ENCODE measurements around the gene MCFD2. TPM values are rescaled to one million over a fixed set of nuclear protein-coding genes. Genes with fewer than 3 reads are reported as not detected.

The MCFD2 gene
- total RNA-seq, 1 donor from 2014 or later: 111 TPM

DNA sequence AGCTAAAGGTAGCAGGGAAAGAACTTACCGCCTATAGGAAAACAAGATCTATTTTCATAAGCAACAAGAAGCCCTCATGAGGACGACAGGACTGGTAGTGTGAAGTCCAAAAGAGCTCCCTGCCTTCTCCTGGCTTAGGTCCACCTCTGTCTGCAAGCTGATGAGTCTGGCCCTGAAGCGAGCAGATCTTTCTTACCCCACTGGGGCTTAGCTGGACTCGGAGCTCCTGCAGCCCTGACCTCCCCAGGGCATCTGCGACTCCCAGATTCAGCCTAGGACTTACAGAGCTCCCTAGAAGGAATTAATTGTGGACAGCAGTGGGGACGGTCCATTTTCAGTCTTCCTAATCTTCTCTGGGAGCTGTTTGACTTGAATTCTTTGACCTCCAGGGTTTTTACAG is 53.7 kb downstream of the MCFD2 start:
- Mint-ChIP-seq H3K27me3 (ENCODE audit: insufficient read depth, low read depth) (peaks cover 6% of the 10 kb centered on the region), H3K9me3 (peaks cover 18% of the 10 kb centered on the region), H3K4me3 (no peak overlapping the region), H3K36me3 (no peaks in the 10 kb centered on the region), H3K4me1 (peaks cover 5% of the 10 kb centered on the region), H3K27ac (no peak overlapping the region)
- TF ChIP-seq EZH2 (IDR thresholded peaks at IDR 0.05) (no peak), EZH2phosphoT487 (IDR thresholded peaks at IDR 0.05) (no peak)
- TF ChIP-seq, protein P1, sequence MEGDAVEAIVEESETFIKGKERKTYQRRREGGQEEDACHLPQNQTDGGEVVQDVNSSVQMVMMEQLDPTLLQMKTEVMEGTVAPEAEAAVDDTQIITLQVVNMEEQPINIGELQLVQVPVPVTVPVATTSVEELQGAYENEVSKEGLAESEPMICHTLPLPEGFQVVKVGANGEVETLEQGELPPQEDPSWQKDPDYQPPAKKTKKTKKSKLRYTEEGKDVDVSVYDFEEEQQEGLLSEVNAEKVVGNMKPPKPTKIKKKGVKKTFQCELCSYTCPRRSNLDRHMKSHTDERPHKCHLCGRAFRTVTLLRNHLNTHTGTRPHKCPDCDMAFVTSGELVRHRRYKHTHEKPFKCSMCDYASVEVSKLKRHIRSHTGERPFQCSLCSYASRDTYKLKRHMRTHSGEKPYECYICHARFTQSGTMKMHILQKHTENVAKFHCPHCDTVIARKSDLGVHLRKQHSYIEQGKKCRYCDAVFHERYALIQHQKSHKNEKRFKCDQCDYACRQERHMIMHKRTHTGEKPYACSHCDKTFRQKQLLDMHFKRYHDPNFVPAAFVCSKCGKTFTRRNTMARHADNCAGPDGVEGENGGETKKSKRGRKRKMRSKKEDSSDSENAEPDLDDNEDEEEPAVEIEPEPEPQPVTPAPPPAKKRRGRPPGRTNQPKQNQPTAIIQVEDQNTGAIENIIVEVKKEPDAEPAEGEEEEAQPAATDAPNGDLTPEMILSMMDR (IDR thresholded peaks at IDR 0.05): no peak
- Histone ChIP-seq H3K27ac (no peak overlapping the region), H3F3A (ENCODE audit: low read depth) (no peaks in the 10 kb centered on the region), H3K4me2 (no peak overlapping the region), H3K36me3 (no peaks in the 10 kb centered on the region), H3K27me3 (no peaks in the 10 kb centered on the region), H4K20me1 (ENCODE audit: low read depth) (no peaks in the 10 kb centered on the region), H2AFZ (replicated peaks) (no peak overlapping the region), H3K79me2 (ENCODE audit: low read depth) (no peaks in the 10 kb centered on the region), H3K9me3 (ENCODE audit: low read depth) (no peaks in the 10 kb centered on the region), H3K4me3 (no peak overlapping the region), H3K4me1 (no peaks in the 10 kb centered on the region), H3K9ac (no peak overlapping the region)
- DNase-seq (ENCODE audit: low spot score): no peak

DNA sequence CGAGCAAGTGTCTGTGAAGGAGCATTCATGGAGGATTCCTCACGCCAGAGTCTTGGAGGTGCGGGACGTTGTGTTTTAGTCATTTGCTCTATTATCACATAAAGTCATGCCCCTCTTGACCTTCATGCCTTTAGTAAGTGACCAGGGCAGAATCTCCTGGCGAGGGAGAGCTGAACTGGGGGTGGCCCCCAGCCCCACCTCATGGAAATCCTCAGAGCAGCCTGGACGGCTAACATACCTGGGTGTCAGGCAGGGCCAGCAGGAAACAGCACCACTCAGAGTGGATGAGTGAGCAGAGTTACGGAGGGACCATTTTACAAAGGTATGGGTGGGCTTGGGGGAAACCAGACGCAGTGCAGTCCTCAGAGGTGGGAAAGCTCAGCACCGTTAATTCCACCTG is 56.1 kb downstream of the MCFD2 start:
- DNase-seq (ENCODE audit: low spot score): no peak
- H3K4me3 ChIP-seq: no peak overlapping the region
- no peaks in the 10 kb centered on the region for H3K9me3 ChIP-seq (ENCODE audit: low read depth)
- TF ChIP-seq EZH2 (IDR thresholded peaks at IDR 0.05) (no peak), EZH2phosphoT487 (IDR thresholded peaks at IDR 0.05) (no peak)
- TF ChIP-seq, protein P1 (IDR thresholded peaks at IDR 0.05): no peak
- no peaks in the 10 kb centered on the region for H3K79me2 ChIP-seq (ENCODE audit: low read depth)
- H3K27ac Mint-ChIP-seq: no peak overlapping the region
- H3K36me3 ChIP-seq: no peaks in the 10 kb centered on the region
- H3K27ac ChIP-seq: no peak overlapping the region
- no peak overlapping the region for H3K4me2 ChIP-seq
- no peaks in the 10 kb centered on the region for H3K4me1 ChIP-seq
- H3K9me3 Mint-ChIP-seq: peaks cover 3% of the 10 kb centered on the region
- no peaks in the 10 kb centered on the region for H4K20me1 ChIP-seq (ENCODE audit: low read depth)
- no peak overlapping the region for H3K9ac ChIP-seq
- H3K27me3 ChIP-seq: no peaks in the 10 kb centered on the region
- H3K27me3 Mint-ChIP-seq (ENCODE audit: insufficient read depth, low read depth): peaks cover 6% of the 10 kb centered on the region
- H3K4me3 Mint-ChIP-seq: peak overlapping the region; percentile 57
- H3K36me3 Mint-ChIP-seq: no peaks in the 10 kb centered on the region
- no peak overlapping the region for H2AFZ ChIP-seq (replicated peaks)
- H3K4me1 Mint-ChIP-seq: peaks cover 5% of the 10 kb centered on the region
- H3F3A ChIP-seq (ENCODE audit: low read depth): no peaks in the 10 kb centered on the region

DNA sequence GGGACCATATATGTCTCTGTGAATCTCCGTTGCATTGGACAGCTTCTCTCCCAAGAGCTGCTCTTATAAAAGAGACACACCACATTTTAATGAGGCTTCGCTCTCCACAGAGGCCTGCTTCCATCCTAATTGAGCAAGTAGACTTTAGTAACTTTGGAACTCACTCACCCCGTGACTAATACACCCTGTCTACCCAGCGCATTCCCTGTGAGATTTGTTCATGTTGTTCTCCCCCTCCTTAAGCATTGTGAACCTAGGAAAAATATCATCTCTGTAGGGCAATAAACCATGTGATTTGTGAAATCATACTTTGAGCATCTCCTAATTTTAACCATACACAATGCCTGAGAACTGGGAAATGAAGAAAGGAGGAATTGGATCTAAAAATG is 56.9 kb downstream of the MCFD2 start:
- Mint-ChIP-seq H3K36me3 (no peaks in the 10 kb centered on the region), H3K4me1 (peaks cover 5% of the 10 kb centered on the region), H3K27me3 (ENCODE audit: insufficient read depth, low read depth) (peaks cover 6% of the 10 kb centered on the region), H3K27ac (no peak overlapping the region), H3K4me3 (no peak overlapping the region), H3K9me3 (no peaks in the 10 kb centered on the region)
- Histone ChIP-seq H3K4me2 (no peak overlapping the region), H3K9me3 (ENCODE audit: low read depth) (no peaks in the 10 kb centered on the region), H3F3A (ENCODE audit: low read depth) (no peaks in the 10 kb centered on the region), H3K4me3 (no peak overlapping the region), H3K79me2 (ENCODE audit: low read depth) (no peaks in the 10 kb centered on the region), H3K27me3 (no peaks in the 10 kb centered on the region), H3K4me1 (no peaks in the 10 kb centered on the region), H4K20me1 (ENCODE audit: low read depth) (no peaks in the 10 kb centered on the region), H3K27ac (no peak overlapping the region), H3K36me3 (no peaks in the 10 kb centered on the region), H3K9ac (no peak overlapping the region), H2AFZ (replicated peaks) (no peak overlapping the region)
- TF ChIP-seq EZH2 (IDR thresholded peaks at IDR 0.05) (no peak), EZH2phosphoT487 (IDR thresholded peaks at IDR 0.05) (no peak)
- TF ChIP-seq, protein P1 (IDR thresholded peaks at IDR 0.05): no peak
- no peak for DNase-seq (ENCODE audit: low spot score)

Data from neural progenitor cell (in vitro differentiated cells).